Bone marrow (tissue), 2 donors: ENCODE measurements around the gene BLVRB.
A peak's percentile ranks its signal among the peaks of the same experiment; 100 is the strongest.

Experiments used
- DNase-seq, 2 donors: peaks; one replicate each; lab custom pipeline; 2025; lab: John Stamatoyannopoulos, UW

Gene BLVRB

DNA sequence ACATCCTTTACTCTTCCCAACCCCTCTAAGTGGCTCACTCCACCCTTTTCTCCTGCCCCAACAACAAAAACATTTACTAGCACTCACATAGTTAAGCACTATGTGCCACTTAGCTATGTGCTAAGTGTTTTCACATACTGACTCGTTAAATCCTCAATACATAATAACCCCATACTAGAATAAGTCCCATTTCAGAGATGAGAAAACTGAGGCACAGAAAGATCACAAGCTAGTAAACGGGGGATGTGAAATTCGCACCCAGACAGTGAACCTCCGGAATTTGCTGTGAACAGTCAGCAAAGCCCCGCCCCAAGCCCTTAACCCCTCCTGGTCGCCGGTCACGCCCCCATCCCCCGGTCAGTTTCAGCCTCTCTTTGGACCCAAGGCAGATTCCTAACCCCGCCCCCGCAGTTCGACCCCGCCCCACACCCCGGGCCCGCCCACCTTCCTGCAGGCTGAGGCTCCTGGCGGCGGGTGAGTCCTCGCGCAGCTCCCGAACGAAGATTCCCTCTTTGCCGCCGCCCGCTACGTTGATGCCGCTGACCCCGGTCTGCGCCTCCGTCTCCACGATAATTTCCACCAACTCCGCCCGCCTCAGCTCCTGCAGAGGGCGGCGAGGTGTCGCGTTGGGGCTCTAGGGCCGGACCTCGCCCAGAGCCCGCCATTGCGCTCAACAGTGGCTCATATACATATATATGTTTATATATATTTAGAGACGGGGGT, 62.1 kb downstream of the BLVRB start:
- DNase-seq: peak; percentile 80 to 81

DNA sequence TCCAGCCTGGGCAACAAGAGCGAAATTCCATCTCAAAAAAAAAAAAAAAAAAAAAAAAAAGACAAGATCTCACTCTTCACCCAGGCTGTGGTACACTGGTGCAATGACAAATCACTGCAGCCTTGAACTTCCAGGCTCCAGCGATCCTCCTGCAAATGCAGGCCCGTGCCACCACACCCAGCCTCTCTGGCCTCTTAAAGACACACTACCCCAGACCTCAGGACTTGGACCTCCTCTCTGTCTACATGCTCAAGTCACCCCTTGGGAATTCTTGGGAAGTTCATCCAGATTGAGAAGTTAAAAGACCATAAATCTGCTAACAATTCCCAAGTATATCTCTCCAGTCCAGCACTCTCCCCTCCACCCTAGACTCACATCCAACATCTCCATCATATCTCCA, 65.0 kb downstream of the BLVRB start:
- DNase-seq: no peak

DNA sequence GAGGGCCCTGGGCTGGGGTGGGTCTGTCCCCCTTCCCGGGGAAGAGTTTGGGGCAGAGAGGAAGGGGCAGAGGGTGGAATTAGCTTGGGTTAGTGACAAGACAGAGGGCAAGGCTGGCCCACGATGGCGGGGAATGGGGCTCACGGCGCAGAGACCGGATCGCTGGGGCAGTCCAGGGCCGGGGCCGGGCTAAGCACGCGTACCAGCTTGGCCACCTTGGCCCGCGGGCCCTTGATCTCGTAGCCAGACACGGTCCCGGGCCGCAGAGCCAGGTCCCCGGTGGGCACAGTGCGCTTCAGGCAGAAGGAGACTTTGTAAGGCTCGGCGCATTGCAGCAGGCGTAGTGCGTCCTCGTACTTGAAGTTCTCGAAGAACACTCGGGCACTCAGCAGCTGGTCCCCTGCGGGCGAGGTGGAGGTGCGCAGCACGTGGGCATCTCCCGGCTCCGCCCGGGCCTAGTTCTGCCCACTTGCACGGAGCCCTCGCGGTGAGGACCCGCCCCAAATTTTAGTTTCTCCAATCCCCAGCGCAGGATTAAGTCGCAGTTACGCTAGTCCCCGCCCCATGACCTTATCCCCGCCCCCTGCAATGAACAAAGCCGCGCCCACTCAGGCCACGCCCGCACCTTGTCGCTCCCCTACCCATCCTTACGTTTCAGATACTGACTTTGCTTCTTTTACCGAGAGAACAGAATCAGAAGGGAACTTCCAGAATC, 67.0 kb downstream of the BLVRB start:
- no peak for DNase-seq
